CD1c-positive myeloid dendritic cell (primary cell): Measurements from ENCODE around the gene GJD2.

Source experiments
- DNase-seq: peaks from one replicate; pipeline ENCODE4 v3.0.0-alpha.2; 2016; ENCODE audit errors: extremely low spot score

Gene GJD2

GRCh38 chr15:34773013-34773412 lies 18.2 kb upstream of the GJD2 start:
- DNase-seq, result no peak

- no peak for DNase-seq
Observed at GRCh38 chr15:34772312-34772711, 17.5 kb upstream of the GJD2 start.

GRCh38 chr15:34769711-34770110 lies 14.9 kb upstream of the GJD2 start:
- no peak for DNase-seq

GRCh38 chr15:34768530-34768929 lies 13.7 kb upstream of the GJD2 start:
- DNase-seq, result no peak

GRCh38 chr15:34765741-34766140 lies 10.9 kb upstream of the GJD2 start:
- DNase-seq, result no peak

GRCh38 chr15:34760909-34761308 lies 6.1 kb upstream of the GJD2 start:
- no peak for DNase-seq

GRCh38 chr15:34759992-34760391 lies 5.2 kb upstream of the GJD2 start:
- no peak for DNase-seq

- no peak for DNase-seq
Observed at GRCh38 chr15:34759347-34759746, 4.5 kb upstream of the GJD2 start.

GRCh38 chr15:34757262-34757661 lies 2.5 kb upstream of the GJD2 start:
- no peak for DNase-seq

- DNase-seq, result no peak
Observed at GRCh38 chr15:34755419-34755773, 598 bp upstream of the GJD2 start.

GRCh38 chr15:34754171-34754601 lies 612 bp downstream of the GJD2 start:
- DNase-seq, result no peak

GRCh38 chr15:34753236-34753894 lies 1.4 kb downstream of the GJD2 start:
- DNase-seq, result no peak

GRCh38 chr15:34749691-34750090 lies 5.1 kb downstream of the GJD2 start:
- no peak for DNase-seq

GRCh38 chr15:34739346-34739745 lies 15.5 kb downstream of the GJD2 start:
- no peak for DNase-seq

GRCh38 chr15:34738002-34738401 lies 16.8 kb downstream of the GJD2 start:
- no peak for DNase-seq

GRCh38 chr15:34737477-34737876 lies 17.3 kb downstream of the GJD2 start:
- DNase-seq, result no peak

- DNase-seq, result no peak
Observed at GRCh38 chr15:34734303-34734702, 20.5 kb downstream of the GJD2 start.

GRCh38 chr15:34733621-34734020 lies 21.2 kb downstream of the GJD2 start:
- DNase-seq, result no peak

GRCh38 chr15:34732430-34732829 lies 22.4 kb downstream of the GJD2 start:
- no peak for DNase-seq

- DNase-seq, result no peak
Observed at GRCh38 chr15:34730701-34731100, 24.1 kb downstream of the GJD2 start.

- no peak for DNase-seq
Observed at GRCh38 chr15:34729886-34730285, 24.9 kb downstream of the GJD2 start.

- DNase-seq, result no peak
Observed at GRCh38 chr15:34729056-34729455, 25.7 kb downstream of the GJD2 start.

GRCh38 chr15:34726406-34727100 lies 28.2 kb downstream of the GJD2 start:
- no peak for DNase-seq

- no peak for DNase-seq
Observed at GRCh38 chr15:34725556-34725955, 29.2 kb downstream of the GJD2 start.
